Lower leg skin (tissue), 3 donors: Measurements from ENCODE around the gene ACP4.

Source experiments
- CTCF ChIP-seq, 3 donors: fragments of 450-650 bp; IDR thresholded peaks; one replicate each; pipeline ENCODE4 v1.5.1; 2016; ENCODE audit warnings: antibody characterized with exemption in 3 of 3, mild to moderate bottlenecking in 3 of 3, moderate library complexity in 2 of 3
- POLR2A ChIP-seq, 2 donors: fragments of 450-650 bp; IDR thresholded peaks; one replicate each; pipeline ENCODE4 v1.6.1; 2016 to 2017; ENCODE audit warnings: antibody characterized with exemption in 2 of 2, mild to moderate bottlenecking in 1 of 2, moderate library complexity in 1 of 2

- TF ChIP-seq CTCF (IDR thresholded peaks at IDR 0.05) (no peak), POLR2A (IDR thresholded peaks at IDR 0.05) (no peak)
Observed at GRCh38 chr19:50831026-50831396, 40.8 kb downstream of the ACP4 start.
